Left renal pelvis (tissue), 4 donors: Measurements from ENCODE around the gene DNAAF5. TPM values are rescaled to one million over a fixed set of nuclear protein-coding genes. Genes with fewer than 3 reads are reported as not detected.

ENCODE experiments used
- DNase-seq, 4 donors: peaks; one replicate each; pipeline ENCODE4 v3.0.0-alpha.2; 2013; ENCODE audit warnings: low read depth in 4 of 4, low spot score in 3 of 4
- polyA plus RNA-seq, 4 donors: library from polyadenylated mRNA; unstranded; fragments of 120-200 nt; gene quantifications; one replicate each; pipeline ENCODE4 v1.2.1, GENCODE V29; 2013; ENCODE audit not compliant: insufficient read length in 4 of 4

The DNAAF5 gene
- polyA plus RNA-seq, 4 donors = 23.6 to 39.5 (median 30.9) TPM

DNA sequence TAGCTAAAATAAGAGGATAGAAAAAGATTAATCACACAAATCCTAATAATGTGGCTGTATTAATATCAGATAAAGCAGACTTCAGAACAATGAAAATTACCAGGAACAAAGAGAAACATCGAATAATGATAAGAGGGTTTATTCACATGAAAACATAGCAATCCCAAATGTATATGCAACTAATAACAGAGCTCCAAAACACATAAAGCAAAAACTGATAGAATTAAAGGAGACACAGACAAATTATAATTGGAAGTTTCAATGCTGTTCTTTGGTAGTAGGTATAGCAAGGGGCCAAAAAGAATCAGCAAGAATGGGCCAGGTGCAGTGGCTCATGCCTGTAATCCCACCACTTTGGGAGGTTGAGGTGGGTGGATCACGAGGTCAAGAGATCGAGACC lies 23.4 kb upstream of the DNAAF5 start:
- no peak for DNase-seq

DNA sequence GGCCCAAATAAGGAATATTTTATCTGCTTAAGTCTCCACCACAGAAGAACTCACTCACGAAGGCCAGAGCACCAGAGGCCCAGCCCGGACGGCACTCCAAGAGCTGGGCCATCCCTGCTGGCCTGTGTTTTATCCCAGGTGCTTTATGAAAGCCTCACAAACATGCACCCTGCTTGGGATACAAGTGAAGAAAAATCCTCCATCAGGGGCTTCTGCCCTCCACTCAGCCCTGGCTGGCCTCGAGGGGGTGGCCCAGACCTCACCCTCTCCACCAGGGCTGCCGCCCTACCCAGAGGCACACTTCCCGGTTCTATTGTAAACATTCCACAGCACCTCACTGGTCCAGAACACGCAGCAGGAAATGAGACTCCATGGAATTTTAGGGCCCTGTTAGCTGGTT lies 19.8 kb upstream of the DNAAF5 start:
- no peak for DNase-seq

DNA sequence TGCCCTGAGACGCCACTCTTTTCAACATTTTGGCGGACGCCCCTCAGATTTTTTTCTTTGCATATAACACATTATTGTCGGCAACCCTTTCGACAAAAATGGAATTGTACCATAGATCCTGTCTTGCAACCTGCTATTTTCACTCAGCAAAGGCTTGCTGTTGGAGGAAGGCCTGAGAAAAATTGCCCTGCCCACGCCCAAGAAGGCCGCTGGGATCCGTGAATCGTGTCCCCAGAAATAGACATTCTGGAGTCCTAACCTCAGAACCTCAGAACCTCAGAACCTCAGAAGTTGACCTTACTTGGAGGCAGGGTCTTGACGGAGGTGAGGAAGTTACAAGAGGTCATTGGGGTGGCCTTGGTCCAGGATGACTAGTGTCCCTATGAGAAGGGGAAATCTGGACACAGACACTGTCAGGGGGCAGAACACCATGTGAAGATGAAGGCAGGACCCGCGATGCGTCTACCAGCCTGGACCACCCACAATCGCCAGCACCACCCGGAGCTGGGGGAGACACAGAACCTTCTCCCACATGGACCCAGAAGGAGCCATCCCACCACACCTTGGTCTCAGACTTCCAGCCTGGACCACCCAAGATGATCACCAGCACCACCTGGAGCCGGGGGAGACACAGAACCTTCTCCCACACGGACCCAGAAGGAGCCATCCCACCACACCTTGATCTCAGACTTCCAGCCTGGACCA lies 19.1 kb upstream of the DNAAF5 start:
- no peak for DNase-seq

DNA sequence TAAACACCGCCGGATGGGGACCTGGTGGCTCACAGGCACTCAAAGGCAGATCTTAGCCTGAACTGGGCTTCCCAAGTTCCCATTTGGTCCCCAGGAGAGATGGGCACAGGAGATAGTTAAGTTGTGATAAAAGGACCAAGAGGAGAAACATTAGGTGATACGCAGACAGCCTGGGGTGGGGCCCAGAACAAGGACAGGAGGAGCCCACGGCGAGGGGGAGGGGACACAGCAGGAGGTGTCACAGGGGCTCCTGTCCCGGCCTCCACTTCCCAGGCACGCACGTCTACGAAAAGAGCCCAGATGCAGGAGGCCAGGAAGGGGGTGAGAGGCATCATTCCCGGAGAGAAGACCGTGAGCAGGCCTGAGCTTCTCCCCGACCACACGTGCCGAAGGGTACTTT lies 16.3 kb upstream of the DNAAF5 start:
- DNase-seq = no peak

DNA sequence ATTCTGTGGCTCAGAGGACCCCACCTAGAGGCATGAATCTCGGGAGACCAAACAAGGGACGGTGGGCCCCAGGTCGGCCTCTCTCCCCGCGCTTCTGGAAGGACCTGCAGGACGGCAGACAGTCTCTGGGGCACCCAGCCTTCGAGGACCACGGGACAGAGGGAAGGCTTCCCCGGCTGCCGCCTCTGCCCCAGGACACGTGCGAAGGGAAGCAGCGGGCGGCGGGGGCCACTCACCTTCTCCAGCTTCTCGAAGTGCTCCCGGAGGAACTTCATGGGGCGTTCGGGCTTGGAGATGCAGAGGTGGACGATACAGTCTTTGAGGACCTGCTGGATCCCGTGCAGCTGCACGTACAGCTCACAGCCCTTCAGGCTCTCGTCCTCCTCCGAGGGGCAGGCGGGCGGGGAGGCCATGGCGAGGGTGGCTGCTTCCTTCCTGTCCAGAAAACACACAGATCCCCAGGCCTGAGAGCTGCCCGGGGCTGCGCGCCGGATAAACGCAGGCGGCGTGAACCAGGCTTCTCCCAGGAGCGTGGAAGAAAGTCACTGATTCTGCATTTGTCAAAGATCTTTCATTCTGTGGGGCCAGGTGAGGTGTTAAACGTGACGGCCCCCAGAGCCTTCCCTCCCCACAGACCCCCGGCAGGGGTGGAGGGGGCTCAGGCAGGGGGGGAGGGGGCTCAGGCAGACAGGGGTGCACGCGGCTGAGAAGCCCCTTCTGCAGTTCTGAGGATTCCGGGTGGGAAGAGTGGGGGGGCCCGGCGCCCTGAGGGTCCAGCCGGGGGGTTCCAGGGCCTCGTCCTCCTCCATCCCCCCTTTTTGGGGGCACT lies 15.2 kb upstream of the DNAAF5 start:
- no peak for DNase-seq

DNA sequence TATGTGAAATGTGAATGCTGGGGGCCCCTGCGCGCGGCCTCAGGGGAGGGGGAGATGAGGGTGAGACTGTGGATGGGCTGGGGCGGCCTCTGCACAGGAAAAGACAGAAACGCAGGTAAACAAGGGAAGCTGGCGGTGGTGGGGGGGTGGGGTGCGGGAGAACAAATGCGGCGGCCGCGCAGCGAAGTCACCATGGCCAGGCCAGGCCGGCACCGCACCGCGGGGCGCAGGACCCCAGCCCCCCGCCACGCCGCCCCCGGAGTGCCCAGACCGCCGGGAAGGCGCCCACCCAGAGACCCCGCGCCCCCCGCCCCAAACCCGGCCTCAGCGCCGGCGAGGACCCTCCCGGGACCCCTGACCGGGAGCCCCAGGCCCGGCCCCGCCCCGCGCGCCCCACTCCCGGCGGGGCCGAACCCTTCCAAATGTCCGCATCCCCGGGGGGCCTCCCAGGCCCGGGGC lies 14.5 kb upstream of the DNAAF5 start:
- DNase-seq = no peak

DNA sequence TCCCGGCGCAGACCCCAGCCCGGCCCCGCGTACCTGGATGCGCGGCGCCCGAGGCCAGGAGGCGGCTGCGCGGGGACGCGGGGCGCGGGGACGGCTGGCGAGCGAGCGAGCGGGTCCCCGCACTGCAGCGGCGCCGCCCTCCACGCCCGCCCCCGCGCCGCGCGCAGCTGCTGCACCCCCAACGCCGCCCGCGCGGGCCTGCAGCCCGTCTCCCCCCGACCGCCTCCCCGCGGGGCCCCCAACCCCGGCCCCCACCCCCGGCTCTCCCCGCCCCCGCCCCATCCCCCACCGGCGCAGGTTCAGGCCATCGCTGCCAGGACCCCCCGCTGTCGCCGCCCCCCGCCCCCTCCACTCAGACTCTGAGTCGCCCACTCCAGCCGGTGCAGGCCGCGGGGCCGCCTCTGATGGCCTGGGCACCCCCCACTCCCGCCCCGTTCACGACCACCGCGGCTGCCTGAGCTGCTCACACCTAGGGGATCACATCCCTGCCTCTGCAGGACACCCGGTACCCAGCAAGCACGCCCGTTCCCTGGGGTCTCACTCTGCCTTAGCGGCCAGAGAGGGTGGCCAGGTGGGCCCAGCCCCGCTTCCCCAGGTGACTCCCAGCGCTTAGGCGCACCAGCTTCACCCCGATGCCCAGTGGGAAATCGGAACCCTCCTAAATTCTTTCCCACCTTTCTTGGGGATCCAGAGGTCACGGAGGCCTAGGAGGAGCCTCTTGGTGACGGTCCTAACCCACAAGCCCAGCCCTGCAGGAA lies 13.9 kb upstream of the DNAAF5 start:
- no peak for DNase-seq

DNA sequence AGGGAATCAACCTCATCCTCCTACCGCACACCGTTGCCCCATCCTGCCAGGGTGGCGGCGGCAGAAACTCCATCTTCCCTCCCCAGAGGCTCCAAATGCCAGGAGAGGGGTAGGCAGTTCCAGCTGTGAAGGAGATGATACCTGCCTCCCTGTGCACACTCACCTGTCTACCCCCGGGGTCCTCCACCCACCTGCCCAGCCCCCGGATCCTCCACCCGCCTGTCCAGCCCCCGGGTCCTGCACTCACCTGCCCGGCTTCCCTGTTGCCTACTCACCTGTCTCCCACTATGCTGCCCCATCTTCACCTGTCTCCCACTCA lies 13.4 kb upstream of the DNAAF5 start:
- DNase-seq = no peak

DNA sequence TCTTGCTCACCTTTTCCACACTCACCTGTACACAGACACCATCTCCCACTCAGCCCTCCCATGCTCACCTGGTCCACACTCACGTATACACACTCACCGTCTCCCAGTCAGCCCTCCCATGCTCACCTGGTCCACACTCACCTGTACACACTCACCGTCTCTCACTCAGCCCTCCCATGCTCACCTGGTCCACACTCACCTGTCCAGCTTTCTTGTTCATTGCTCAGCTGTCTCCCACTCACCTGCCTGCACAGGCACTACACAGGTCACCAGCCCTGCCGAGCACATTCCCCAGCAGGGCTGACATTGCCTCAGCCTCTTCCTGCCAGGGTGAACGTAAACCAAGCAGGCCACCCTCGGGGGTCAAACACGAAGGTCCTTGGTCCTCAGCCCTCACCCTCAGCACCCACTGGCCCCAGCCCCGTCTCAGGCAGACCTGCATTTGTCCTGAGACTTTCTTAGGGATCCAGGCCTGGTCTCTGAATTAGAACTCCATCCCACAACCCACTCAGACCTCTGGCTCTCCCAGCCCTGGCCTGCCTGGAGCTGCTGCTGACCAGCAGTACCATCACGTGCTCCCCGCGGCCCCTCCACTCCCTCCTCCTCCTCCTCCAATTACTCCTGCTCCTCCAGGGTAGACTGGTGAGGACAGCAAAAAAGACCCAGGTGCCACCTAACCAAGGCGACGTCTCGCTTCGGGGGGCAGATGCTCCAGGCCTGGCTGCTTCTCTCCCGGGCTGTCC lies 12.8 kb upstream of the DNAAF5 start:
- DNase-seq = no peak

DNA sequence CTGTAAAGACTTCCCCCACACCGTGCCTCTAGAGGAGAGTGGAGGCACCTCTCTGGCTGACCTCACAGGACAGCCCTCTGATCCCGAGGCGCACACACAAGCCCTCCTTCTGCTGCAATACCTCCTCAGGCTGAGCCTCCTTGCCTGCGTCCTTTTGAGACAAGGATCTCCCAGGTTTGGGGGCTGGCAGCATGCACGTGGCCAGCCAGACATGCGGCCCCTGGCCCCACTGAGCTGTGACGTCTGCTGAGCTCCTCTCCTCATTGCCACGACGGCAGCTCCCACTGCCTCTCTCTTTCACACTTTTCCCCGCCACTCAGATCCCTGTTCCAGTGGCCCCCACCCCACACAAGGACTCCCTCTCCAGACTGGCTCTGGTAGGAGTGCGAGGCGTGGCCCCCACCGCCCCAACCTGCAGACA lies 12.2 kb upstream of the DNAAF5 start:
- no peak for DNase-seq

DNA sequence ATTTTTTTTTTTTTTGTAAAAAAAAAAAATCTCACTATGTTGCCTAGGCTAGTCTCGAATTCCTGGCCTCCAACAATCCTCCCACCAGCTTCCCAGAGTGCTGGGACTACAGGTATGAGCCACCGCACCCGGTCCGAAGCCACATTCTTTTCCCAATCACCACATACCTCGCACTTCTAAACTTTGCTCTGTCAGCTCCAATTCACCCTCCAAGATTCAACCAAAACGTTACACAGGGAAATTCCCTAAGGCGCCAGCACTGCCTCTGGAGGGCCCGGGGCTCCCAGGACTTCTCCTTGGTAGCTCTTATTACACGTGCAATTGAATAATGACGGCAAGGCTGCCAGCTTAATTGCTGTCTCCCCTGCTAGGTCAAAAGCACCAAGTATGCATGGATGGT lies 10.3 kb upstream of the DNAAF5 start:
- DNase-seq = no peak

DNA sequence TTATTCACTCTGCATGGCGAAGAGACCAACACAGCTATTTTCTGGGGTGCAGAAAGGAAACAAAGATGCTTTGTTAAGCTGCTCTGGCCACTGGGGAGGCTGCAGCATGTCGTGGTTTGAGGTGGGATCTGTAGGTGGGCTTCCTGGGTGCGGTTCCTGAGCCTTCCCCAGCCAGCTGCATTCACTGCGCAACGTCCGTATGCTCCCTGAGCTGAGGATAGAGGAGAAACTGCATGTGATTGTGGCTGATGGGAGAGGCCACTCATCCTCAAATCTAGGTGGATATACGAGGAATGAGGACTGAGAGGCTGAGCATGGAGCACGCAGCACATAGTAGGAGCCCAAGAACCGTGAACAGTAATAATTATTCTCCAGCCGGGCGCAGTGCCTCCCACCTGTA lies 9.9 kb upstream of the DNAAF5 start:
- no peak for DNase-seq

DNA sequence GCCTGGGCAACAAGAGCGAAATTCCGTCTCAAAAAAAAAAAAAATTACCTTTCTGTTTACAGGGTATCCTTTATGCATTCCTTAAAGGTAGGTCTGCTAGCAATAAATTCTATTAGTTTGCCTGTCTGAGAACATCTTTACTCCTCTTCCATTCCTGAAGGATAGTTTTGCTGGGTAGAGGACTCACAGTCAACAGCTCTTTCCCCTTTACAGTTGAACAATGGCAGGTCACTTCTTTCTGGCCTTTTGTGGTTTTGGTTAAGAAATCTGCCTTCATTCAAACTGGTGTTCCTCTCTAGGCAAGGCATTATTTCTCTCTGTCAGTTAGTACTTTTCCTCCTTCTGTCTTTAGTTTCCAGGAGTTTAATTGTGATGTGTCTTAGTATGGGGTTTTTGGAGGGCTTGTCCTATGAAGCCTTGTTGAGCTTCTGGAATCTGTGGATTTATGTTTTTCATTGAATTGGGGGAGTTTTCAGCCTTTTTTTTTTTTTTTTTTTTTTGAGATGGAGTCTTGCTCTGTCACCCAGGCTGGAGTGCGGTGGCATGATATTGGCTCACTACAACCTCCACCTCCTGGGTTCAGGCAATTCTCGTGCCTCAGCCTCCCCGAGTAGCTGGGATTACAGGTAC lies 4.8 kb upstream of the DNAAF5 start:
- no peak for DNase-seq

DNA sequence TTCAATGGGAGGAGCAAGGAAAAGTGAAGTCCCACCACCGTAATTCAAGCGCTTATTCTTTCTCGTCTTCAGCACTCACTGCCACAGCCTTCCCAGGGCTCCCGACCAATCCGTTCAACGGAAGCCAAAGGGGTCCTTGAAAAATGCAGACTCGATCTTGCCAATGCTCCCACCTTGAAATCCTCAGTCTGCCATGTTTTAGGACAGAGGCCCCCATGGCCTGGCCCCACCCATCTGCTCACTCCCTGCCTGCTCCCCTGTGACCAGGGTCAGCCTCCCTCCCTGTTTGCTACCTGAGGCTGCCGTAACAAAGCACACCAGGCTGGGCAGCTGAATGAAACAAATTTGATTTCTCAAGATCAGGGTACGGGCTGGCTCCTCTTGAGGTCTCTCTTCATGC lies 3.0 kb upstream of the DNAAF5 start:
- no peak for DNase-seq

DNA sequence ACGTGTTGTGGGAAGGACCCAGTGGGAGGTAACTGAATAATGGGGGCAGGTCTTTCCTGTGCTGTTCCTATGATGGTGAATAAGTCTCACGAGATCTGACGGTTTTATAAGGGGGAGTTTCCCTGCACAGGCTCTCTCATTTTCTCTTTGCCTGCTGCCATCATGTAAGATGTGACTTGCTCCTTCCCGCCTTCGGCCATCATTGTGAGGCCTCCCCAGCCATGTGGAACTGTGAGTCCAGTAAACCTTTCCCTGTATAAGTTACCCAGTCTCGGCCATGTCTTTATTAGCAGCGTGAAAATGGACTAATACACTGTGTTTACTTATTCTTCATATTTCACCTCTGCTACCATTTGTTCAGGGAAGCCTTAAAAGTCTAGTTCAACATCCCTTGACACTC lies 2.2 kb upstream of the DNAAF5 start:
- DNase-seq = no peak

DNA sequence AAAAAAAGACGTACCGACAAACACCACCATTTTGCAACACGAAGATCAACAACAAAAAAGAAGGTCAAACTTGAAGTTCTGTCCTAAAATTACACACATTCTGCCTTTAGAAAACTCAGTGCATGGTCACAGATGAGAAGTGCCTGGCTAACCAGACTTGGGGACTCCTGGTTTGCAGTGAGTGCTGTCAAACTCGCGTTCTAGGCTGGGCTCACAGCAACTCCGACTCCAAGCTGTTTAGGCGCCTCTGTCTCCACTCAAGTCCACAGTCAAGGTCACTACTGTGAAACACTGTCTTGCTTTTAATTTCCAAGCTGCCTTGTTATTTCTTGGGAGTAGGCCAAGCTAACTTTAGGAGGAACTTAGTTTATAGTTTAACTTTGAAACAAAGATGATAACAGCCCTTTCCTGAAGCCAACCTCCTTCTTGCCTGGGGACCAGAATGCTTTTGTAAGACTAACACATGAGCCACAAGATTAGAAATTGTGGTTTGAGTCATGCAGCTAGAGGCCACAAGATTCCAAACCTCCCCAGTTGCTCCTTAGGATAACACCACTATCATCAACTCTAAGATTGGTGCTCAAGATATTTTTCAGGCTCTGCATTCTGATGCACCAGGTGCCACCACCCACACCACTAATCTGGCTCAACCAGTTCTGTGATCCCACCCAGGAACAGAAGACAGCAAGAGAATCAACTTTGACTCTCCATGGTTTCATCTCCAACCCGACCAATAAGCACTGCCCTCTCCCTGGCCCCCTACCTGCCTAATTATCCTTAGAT lies 1.1 kb upstream of the DNAAF5 start:
- no peak for DNase-seq

DNA sequence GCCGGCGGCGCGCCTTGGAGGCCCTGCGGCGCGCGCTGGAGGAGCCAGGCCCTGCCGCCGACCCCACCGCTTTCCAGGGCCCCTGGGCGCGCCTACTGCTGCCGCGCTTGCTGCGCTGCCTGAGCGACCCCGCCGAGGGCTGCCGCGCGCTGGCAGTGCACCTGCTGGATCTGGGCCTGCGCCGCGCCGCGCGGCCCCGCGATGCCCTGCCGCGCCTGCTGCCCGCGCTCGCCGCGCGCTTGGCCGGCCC lies 280 bp downstream of the DNAAF5 start:
- no peak for DNase-seq

DNA sequence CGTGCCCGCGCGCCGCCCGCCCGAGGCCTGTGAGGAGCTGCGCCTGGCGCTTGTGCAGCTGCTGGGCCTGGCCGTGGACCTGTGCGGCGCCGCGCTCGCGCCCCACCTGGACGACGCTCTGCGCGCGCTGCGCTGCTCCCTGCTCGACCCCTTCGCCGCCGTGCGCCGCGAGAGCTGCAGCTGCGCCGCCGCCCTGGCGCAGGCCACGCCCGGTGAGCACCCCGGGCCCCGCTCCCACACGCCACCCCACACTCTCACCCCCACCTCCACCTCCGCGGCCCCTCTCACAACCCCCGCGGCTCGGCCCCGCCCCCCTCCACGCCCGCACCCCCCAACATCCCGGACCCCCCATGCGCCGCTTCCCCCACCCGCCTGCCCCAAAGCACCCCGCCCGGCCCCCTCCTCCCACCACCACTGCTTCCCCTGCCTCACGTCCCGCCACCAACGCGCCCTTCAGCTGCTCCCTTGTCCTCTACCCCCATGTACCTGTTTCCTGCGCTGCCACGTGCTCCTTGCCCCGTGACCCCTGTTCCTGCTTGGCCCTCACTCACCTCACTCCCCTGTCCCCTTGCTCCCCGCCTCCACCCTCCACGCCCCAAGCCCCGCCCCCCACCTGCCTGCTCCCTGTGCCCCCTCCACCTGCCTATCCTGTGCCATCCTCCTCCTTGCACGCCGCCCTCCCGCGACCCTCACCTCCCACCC lies 756 bp downstream of the DNAAF5 start, which contains the start of gene PRKAR1B:
TSS of gene PRKAR1B (minus strand) at position 178 of the 702 bp plus-strand sequence. CDS start 15,776 bp downstream, outside the sequence.
- DNase-seq = no peak

DNA sequence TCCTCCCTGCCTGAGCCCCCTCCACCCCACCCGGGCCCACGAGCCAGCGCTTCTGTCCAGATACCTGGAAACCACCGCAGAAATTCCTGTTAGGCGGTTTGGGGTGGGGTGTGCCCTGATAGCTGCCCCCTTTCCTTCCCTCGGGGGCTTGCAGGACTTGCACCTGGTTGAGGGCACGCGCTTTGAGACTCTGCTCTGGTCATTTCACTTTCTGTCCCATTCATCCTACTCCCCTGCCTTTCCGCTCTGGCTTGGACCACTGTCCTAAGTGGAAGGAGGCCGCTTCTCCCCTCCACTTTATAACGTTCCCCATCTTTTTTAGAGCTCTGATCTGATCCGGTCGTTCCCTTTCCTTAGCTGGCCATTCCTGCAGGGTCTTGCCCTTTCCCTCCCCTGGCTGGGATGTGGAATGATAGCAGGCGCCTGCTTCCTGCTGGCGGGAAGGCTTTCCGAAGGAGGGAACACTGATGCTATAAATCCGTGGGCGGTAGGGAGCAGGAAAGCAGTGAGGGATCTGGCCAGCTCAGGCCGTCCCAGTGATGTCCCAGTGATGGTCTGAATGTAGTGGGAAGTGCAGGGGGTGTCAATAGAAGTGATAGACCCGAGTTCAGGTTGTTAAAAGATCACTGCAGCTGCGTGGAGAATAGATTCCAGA lies 1.4 kb downstream of the DNAAF5 start:
- no peak for DNase-seq
